ENCODE data around the gene SLC25A26.
"Not testable (repeated sequence)": the region's sequence is repeated elsewhere in the genome, so short reads cannot be mapped to it uniquely, and the experiment has no call there.

SLC25A26 gene

GRCh38 chr3:66220602-66221377, at the start of gene SLC25A26:
SLC25A26 (plus strand) TSS chr3:66221001; CDS start chr3:66221095, 94 bp downstream.
- peak; percentile 95 to 96 (median 95) for DNase-seq (ENCODE audit: low read depth in 3 of 3)

- DNase-seq (ENCODE audit: low read depth in 3 of 3) = no peak
These were observed 48.4 kb upstream of the SLC25A26 start for GRCh38 chr3:66172394-66172793.

GRCh38 chr3:66177026-66177425, 43.8 kb upstream of the SLC25A26 start:
- no peak for DNase-seq (ENCODE audit: low read depth in 3 of 3)

GRCh38 chr3:66178206-66178605, 42.6 kb upstream of the SLC25A26 start:
- DNase-seq (ENCODE audit: low read depth in 3 of 3) = no peak

GRCh38 chr3:66179793-66180192, 41.0 kb upstream of the SLC25A26 start:
- DNase-seq (ENCODE audit: low read depth in 3 of 3) = no peak

- DNase-seq (ENCODE audit: low read depth in 3 of 3) = no peak
These were observed 39.0 kb upstream of the SLC25A26 start for GRCh38 chr3:66181764-66182163.

- no peak for DNase-seq (ENCODE audit: low read depth in 3 of 3)
These were observed 38.6 kb upstream of the SLC25A26 start for GRCh38 chr3:66182246-66182645.

GRCh38 chr3:66186545-66186944, 34.3 kb upstream of the SLC25A26 start:
- no peak for DNase-seq (ENCODE audit: low read depth in 3 of 3)

- DNase-seq (ENCODE audit: low read depth in 3 of 3) = peak in 2 of 3 experiments; percentile 2 to 32
These were observed 25.4 kb upstream of the SLC25A26 start for GRCh38 chr3:66195347-66195783.

- no peak for DNase-seq (ENCODE audit: low read depth in 3 of 3)
These were observed 24.2 kb upstream of the SLC25A26 start for GRCh38 chr3:66196633-66197032.

GRCh38 chr3:66198437-66199088, 22.2 kb upstream of the SLC25A26 start:
- no peak for DNase-seq (ENCODE audit: low read depth in 3 of 3)

- DNase-seq (ENCODE audit: low read depth in 3 of 3) = no peak
These were observed 21.7 kb upstream of the SLC25A26 start for GRCh38 chr3:66199089-66199473.

GRCh38 chr3:66200147-66200546, 20.7 kb upstream of the SLC25A26 start:
- no peak for DNase-seq (ENCODE audit: low read depth in 3 of 3)

- DNase-seq (ENCODE audit: low read depth in 3 of 3) = no peak
These were observed 20.0 kb upstream of the SLC25A26 start for GRCh38 chr3:66200786-66201185.

GRCh38 chr3:66203275-66203674, 17.5 kb upstream of the SLC25A26 start:
- no peak for DNase-seq (ENCODE audit: low read depth in 3 of 3)

GRCh38 chr3:66206806-66207205, 14.0 kb upstream of the SLC25A26 start:
- no peak for DNase-seq (ENCODE audit: low read depth in 3 of 3)

- no peak for DNase-seq (ENCODE audit: low read depth in 3 of 3)
These were observed 12.6 kb upstream of the SLC25A26 start for GRCh38 chr3:66208189-66208588.

GRCh38 chr3:66210687-66211295, 10.0 kb upstream of the SLC25A26 start:
- DNase-seq (ENCODE audit: low read depth in 3 of 3) = no peak

GRCh38 chr3:66211779-66212178, 9.0 kb upstream of the SLC25A26 start:
- DNase-seq (ENCODE audit: low read depth in 3 of 3) = no peak

GRCh38 chr3:66215106-66215505, 5.7 kb upstream of the SLC25A26 start:
- DNase-seq (ENCODE audit: low read depth in 3 of 3) = no peak

- no peak for DNase-seq (ENCODE audit: low read depth in 3 of 3)
These were observed 735 bp upstream of the SLC25A26 start for GRCh38 chr3:66220066-66220465.

- DNase-seq (ENCODE audit: low read depth in 3 of 3) = peak; percentile 3 to 7 (median 4)
These were observed 3.4 kb downstream of the SLC25A26 start for GRCh38 chr3:66224220-66224619.

GRCh38 chr3:66226093-66226492, 5.3 kb downstream of the SLC25A26 start:
- DNase-seq (ENCODE audit: low read depth in 3 of 3) = not testable (repeated sequence)
